Measurements from ENCODE around the gene KIF1A.

DNA sequence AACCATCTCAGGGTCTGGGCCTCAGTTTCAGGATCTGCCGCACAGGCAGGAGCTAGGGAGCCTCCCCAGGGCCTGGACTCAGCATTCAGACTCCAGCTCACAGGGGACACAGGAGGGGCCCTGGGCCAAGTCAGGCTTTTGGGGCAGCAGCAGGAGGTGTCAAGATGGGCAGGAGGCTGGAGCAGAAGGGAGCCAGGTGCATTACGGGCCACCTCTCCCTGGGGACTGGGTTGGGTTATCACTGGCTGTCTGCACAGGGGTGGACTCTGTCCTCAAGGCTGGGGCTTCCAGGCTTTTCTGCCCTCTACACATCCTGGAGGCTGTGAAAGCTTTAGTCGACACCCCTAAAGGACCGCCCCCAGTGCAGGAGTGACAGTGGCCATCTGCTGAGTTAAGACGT is 108.3 kb downstream of the KIF1A start:
- TF ChIP-seq, protein P1, sequence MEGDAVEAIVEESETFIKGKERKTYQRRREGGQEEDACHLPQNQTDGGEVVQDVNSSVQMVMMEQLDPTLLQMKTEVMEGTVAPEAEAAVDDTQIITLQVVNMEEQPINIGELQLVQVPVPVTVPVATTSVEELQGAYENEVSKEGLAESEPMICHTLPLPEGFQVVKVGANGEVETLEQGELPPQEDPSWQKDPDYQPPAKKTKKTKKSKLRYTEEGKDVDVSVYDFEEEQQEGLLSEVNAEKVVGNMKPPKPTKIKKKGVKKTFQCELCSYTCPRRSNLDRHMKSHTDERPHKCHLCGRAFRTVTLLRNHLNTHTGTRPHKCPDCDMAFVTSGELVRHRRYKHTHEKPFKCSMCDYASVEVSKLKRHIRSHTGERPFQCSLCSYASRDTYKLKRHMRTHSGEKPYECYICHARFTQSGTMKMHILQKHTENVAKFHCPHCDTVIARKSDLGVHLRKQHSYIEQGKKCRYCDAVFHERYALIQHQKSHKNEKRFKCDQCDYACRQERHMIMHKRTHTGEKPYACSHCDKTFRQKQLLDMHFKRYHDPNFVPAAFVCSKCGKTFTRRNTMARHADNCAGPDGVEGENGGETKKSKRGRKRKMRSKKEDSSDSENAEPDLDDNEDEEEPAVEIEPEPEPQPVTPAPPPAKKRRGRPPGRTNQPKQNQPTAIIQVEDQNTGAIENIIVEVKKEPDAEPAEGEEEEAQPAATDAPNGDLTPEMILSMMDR (conservative IDR thresholded peaks at IDR 0.05; ENCODE audit: low read depth, low read length), result no peak
- TF ChIP-seq EZH2 (IDR thresholded peaks at IDR 0.05; ENCODE audit: low read length, unreplicated experiment) (no peak), EZH2phosphoT487 (IDR thresholded peaks at IDR 0.05; ENCODE audit: borderline replicate concordance, low read length) (no peak)
